ENCODE measurements around the gene DIPK1B.

DNA sequence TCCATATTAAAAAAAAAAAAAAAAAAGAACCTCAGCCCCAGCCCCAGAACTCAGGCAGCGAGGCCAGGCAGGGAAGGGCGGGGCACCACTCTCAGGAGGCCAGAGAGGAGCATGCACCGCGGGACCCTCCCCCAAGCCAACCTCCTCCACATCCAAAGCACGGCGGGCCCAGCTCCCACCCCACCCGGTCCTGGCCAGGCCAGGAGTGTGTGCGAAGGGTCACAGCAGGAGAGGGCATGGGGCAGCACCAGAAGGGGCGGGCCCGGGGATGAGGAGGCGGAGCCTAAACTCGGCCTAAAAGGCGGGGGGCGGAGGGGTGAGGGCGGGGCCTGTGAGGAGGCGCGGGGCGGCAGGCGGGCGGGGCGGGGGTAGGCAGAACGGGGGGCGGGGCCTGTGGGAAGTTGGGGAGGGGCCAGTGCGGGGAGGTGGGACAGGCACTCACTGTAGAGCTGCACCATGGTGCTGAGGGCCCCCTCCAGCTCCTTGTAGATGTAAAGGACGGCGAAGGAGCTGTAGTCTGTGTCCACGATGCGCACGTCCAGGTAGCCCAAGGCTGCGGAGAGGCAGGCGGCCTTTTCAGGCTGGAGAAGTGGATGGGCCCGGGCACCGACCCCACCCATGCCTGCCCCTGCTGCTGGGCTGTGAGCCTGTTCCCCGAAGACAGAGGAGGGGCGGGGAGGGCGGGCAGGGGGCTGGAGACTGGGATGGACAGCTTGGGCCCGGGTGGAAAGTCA lies 50.7 kb downstream of the DIPK1B start:
- TF ChIP-seq, protein P1, sequence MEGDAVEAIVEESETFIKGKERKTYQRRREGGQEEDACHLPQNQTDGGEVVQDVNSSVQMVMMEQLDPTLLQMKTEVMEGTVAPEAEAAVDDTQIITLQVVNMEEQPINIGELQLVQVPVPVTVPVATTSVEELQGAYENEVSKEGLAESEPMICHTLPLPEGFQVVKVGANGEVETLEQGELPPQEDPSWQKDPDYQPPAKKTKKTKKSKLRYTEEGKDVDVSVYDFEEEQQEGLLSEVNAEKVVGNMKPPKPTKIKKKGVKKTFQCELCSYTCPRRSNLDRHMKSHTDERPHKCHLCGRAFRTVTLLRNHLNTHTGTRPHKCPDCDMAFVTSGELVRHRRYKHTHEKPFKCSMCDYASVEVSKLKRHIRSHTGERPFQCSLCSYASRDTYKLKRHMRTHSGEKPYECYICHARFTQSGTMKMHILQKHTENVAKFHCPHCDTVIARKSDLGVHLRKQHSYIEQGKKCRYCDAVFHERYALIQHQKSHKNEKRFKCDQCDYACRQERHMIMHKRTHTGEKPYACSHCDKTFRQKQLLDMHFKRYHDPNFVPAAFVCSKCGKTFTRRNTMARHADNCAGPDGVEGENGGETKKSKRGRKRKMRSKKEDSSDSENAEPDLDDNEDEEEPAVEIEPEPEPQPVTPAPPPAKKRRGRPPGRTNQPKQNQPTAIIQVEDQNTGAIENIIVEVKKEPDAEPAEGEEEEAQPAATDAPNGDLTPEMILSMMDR (IDR thresholded peaks at IDR 0.05): no peak
- peak in 1 of 2 donors; percentile 22 for TF ChIP-seq POLR2A (IDR thresholded peaks at IDR 0.05)
